Measurements from ENCODE around the gene LMCD1. TPM values are rescaled to one million over a fixed set of nuclear protein-coding genes. Genes with fewer than 3 reads are reported as not detected.

The LMCD1 gene
- total and polyA plus RNA-seq, 8 donors, result 67.0 to 86.4 (median 79.6) TPM

GRCh38 chr3:8604006-8604405, 102.4 kb downstream of the LMCD1 start:
- Histone ChIP-seq H3K27ac (no peak overlapping the region), H3K9me3 (no peaks in the 10 kb centered on the region), H3K27me3 (no peaks in the 10 kb centered on the region), H3K4me1 (peaks cover 0 to 5% of the 10 kb centered on the region in 2 donors), H3K36me3 (no peaks in the 10 kb centered on the region), H3K4me3 (no peak overlapping the region)
- TF ChIP-seq, protein P1, sequence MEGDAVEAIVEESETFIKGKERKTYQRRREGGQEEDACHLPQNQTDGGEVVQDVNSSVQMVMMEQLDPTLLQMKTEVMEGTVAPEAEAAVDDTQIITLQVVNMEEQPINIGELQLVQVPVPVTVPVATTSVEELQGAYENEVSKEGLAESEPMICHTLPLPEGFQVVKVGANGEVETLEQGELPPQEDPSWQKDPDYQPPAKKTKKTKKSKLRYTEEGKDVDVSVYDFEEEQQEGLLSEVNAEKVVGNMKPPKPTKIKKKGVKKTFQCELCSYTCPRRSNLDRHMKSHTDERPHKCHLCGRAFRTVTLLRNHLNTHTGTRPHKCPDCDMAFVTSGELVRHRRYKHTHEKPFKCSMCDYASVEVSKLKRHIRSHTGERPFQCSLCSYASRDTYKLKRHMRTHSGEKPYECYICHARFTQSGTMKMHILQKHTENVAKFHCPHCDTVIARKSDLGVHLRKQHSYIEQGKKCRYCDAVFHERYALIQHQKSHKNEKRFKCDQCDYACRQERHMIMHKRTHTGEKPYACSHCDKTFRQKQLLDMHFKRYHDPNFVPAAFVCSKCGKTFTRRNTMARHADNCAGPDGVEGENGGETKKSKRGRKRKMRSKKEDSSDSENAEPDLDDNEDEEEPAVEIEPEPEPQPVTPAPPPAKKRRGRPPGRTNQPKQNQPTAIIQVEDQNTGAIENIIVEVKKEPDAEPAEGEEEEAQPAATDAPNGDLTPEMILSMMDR (IDR thresholded peaks at IDR 0.05), result no peak
- ATAC-seq (no peak), DNase-seq (no peak)
- intact Hi-C loops (cut with DNase I), result no loop called here

DNA sequence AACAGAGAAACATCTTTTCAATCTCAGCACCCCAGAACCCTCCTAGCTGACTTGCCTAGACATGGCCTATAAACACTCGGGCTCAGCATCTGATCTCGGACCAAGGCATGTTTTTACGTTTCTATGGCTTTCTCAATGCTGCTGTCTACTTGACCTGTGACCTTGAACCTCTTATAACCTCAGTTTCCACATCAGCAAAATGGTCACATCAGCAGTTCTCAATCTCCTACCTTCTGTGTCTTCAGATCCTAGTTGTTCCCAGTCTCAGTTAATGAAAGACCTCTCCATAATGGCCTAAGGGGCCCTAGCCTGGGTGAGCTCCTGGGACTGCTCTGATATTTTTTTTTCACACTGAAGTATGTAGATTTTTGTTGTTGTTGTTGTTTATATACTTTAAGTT, 103.4 kb downstream of the LMCD1 start:
- peaks cover 0 to 5% of the 10 kb centered on the region in 2 donors for H3K4me1 ChIP-seq
- H3K9me3 ChIP-seq, result no peaks in the 10 kb centered on the region
- ATAC-seq, result no peak
- no peak for DNase-seq
- TF ChIP-seq, protein P1 (IDR thresholded peaks at IDR 0.05), result no peak
- intact Hi-C loops (cut with DNase I), result no loop called here
- H3K4me3 ChIP-seq, result no peak overlapping the region
- H3K36me3 ChIP-seq, result no peaks in the 10 kb centered on the region
- H3K27ac ChIP-seq, result no peak overlapping the region
- H3K27me3 ChIP-seq, result no peaks in the 10 kb centered on the region

DNA sequence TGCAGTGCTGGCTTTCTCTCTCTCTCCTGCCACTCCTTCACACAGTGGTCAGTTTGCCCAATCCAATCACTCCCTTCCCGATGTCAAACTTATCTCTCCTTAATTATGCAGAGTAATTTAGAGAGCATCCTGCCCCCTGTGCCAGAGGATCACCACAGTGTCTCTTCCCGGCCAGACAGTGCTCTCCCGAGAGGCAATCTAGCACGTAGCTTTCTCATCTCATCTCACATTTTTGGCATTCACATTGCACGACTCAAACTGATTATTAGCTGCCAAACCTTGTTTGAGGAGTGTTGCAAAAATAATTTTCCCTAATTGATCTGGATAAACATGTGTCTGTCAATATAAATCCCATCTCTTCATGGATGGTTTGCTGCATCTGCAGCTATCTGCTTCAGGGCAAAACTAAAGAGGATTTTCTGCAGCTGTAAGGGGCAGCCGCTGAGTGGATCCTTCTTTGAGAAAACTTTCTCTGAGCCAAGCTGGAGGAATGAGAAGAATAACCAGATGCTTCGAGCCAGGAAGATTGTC, 105.1 kb downstream of the LMCD1 start:
- Histone ChIP-seq H3K27ac (no peak overlapping the region), H3K27me3 (no peaks in the 10 kb centered on the region), H3K36me3 (no peaks in the 10 kb centered on the region), H3K9me3 (no peaks in the 10 kb centered on the region), H3K4me3 (no peak overlapping the region), H3K4me1 (peaks cover 0 to 5% of the 10 kb centered on the region in 2 donors)
- DNase-seq (no peak), ATAC-seq (no peak)
- TF ChIP-seq, protein P1 (IDR thresholded peaks at IDR 0.05), result no peak
- intact Hi-C loops (cut with DNase I), result no loop called here

GRCh38 chr3:8607234-8608040, 105.8 kb downstream of the LMCD1 start:
- no peaks in the 10 kb centered on the region for H3K9me3 ChIP-seq
- peaks cover 0 to 5% of the 10 kb centered on the region in 2 donors for H3K4me1 ChIP-seq
- peak; percentile 94 for ATAC-seq
- no peaks in the 10 kb centered on the region for H3K27me3 ChIP-seq
- H3K4me3 ChIP-seq, result no peak overlapping the region
- intact Hi-C loops (cut with DNase I), result no loop called here
- H3K36me3 ChIP-seq, result no peaks in the 10 kb centered on the region
- no peak overlapping the region for H3K27ac ChIP-seq
- DNase-seq, result peak in 1 of 4 donors; percentile 66
- TF ChIP-seq, protein P1 (IDR thresholded peaks at IDR 0.05), result peak; percentile 40 to 44

GRCh38 chr3:8608041-8608790, 106.6 kb downstream of the LMCD1 start:
- peaks cover 0 to 5% of the 10 kb centered on the region in 2 donors for H3K4me1 ChIP-seq
- ATAC-seq (no peak), DNase-seq (no peak)
- no peak overlapping the region for H3K27ac ChIP-seq
- TF ChIP-seq, protein P1 (IDR thresholded peaks at IDR 0.05), result no peak
- no peaks in the 10 kb centered on the region for H3K36me3 ChIP-seq
- intact Hi-C loops (cut with DNase I), result no loop called here
- H3K9me3 ChIP-seq, result no peaks in the 10 kb centered on the region
- H3K27me3 ChIP-seq, result no peaks in the 10 kb centered on the region
- no peak overlapping the region for H3K4me3 ChIP-seq
